Neural progenitor cell (in vitro differentiated cells): ENCODE data around the gene AUTS2.

ENCODE experiments used
- CTCF ChIP-seq: fragments of 200-600 bp; sonication (generic); IDR thresholded peaks from 2 replicates; pipeline ENCODE4 v1.5.1; 2017; ENCODE audit warnings: antibody characterized with exemption, mild to moderate bottlenecking
- EZH2phosphoT487 ChIP-seq: fragments of 200-600 bp; sonication (generic); IDR thresholded peaks from 2 replicates; pipeline ENCODE4 v1.6.1; 2017; ENCODE audit warnings: antibody characterized with exemption

- TF ChIP-seq CTCF (no peak), EZH2phosphoT487 (no peak)
Observed at GRCh38 chr7:70525991-70526390, 927.7 kb downstream of the AUTS2 start.
